Measurements from ENCODE around the gene HPSE2. TPM values are rescaled to one million over a fixed set of nuclear protein-coding genes. Genes with fewer than 3 reads are reported as not detected.
A peak's percentile ranks its signal among the peaks of the same experiment; 100 is the strongest.

Gene HPSE2
- total RNA-seq, 1 donor from 2014 or later, result 10.6 TPM

DNA sequence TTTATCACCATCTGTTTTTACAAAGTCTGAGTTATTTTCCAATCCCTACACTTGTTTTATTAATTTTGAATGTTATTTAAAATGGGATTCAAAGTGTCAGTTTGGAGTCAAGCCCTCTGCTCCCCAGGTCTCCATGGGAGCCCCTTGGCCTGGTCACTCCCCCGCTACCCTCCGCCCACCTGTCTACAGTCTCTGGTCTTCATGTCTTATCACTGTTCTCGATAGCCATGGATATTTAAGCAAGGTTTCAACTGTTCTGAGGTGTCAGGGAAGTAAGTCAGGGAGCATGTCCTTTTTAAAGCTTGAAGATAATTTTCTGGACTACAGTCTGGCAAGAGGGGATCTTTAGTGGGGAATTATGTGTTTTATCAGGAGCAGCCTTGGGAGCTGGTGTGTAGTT lies 769.8 kb downstream of the HPSE2 start:
- no peaks in the 10 kb centered on the region for H3K9me3 ChIP-seq
- intact Hi-C loops (cut with DNase I), result loop anchor here (10.0 kb wide), 1 partner anchor 779 kb away; no protein-coding TSS in a partner anchor
- H3K27me3 ChIP-seq, result no peaks in the 10 kb centered on the region
- no peak for DNase-seq (ENCODE audit: extremely low spot score in 2 of 2)
- H3K4me1 ChIP-seq, result peaks cover 19% of the 10 kb centered on the region
- H3K4me3 ChIP-seq, result no peak overlapping the region
- TF ChIP-seq, protein P1, sequence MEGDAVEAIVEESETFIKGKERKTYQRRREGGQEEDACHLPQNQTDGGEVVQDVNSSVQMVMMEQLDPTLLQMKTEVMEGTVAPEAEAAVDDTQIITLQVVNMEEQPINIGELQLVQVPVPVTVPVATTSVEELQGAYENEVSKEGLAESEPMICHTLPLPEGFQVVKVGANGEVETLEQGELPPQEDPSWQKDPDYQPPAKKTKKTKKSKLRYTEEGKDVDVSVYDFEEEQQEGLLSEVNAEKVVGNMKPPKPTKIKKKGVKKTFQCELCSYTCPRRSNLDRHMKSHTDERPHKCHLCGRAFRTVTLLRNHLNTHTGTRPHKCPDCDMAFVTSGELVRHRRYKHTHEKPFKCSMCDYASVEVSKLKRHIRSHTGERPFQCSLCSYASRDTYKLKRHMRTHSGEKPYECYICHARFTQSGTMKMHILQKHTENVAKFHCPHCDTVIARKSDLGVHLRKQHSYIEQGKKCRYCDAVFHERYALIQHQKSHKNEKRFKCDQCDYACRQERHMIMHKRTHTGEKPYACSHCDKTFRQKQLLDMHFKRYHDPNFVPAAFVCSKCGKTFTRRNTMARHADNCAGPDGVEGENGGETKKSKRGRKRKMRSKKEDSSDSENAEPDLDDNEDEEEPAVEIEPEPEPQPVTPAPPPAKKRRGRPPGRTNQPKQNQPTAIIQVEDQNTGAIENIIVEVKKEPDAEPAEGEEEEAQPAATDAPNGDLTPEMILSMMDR (IDR thresholded peaks at IDR 0.05), result no peak
- TF ChIP-seq POLR2A (IDR thresholded peaks at IDR 0.05) (no peak), POLR2AphosphoS5 (IDR thresholded peaks at IDR 0.05; ENCODE audit: insufficient read depth in 1 of 2, low read depth in 1 of 2) (no peak)
- H3K36me3 ChIP-seq, result no peaks in the 10 kb centered on the region
- no peak overlapping the region for H3K27ac ChIP-seq

- H3K4me1 ChIP-seq, result peaks cover 19% of the 10 kb centered on the region
- H3K9me3 ChIP-seq, result no peaks in the 10 kb centered on the region
- peak overlapping the region; percentile 10 for H3K27ac ChIP-seq
- intact Hi-C loops (cut with DNase I), result loop anchor here (10.0 kb wide), 1 partner anchor 781 kb away; no protein-coding TSS in a partner anchor
- no peak overlapping the region for H3K4me3 ChIP-seq
- H3K36me3 ChIP-seq, result no peaks in the 10 kb centered on the region
- DNase-seq (ENCODE audit: extremely low spot score in 2 of 2), result no peak
- TF ChIP-seq POLR2A (IDR thresholded peaks at IDR 0.05), result no peak
- TF ChIP-seq, protein P1 (IDR thresholded peaks at IDR 0.05), result no peak
- no peak for TF ChIP-seq POLR2AphosphoS5 (IDR thresholded peaks at IDR 0.05; ENCODE audit: insufficient read depth in 1 of 2, low read depth in 1 of 2)
- no peaks in the 10 kb centered on the region for H3K27me3 ChIP-seq
Measured at GRCh38 chr10:98463976-98464754, 771.5 kb downstream of the HPSE2 start.

DNA sequence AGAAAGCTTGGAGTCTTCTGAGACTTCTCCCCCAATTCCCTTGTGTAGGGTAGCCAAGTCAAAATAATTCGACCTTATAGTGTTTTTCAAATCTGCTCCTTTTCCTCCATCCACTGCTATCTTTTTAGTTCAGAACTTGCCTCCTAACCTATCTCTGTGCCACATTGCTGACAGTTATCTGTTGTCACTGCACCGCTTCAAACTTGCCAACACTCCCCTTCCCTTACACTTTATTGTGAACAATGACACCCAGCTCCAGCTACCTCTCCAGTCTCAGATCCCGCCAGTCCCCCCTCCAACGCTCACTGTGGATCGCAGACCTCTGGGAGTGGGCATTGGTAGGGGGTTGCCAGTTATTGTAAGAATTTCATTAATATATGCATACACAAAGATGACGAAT lies 772.6 kb downstream of the HPSE2 start:
- H3K27ac ChIP-seq, result no peak overlapping the region
- no peaks in the 10 kb centered on the region for H3K36me3 ChIP-seq
- H3K4me1 ChIP-seq, result peaks cover 10% of the 10 kb centered on the region
- intact Hi-C loops (cut with DNase I), result loop anchor here (10.0 kb wide), 1 partner anchor 782 kb away; no protein-coding TSS in a partner anchor
- H3K9me3 ChIP-seq, result no peaks in the 10 kb centered on the region
- TF ChIP-seq POLR2A (IDR thresholded peaks at IDR 0.05) (no peak), POLR2AphosphoS5 (IDR thresholded peaks at IDR 0.05; ENCODE audit: insufficient read depth in 1 of 2, low read depth in 1 of 2) (no peak)
- TF ChIP-seq, protein P1 (IDR thresholded peaks at IDR 0.05), result no peak
- H3K27me3 ChIP-seq, result no peaks in the 10 kb centered on the region
- DNase-seq (ENCODE audit: extremely low spot score in 2 of 2), result no peak
- no peak overlapping the region for H3K4me3 ChIP-seq

GRCh38 chr10:98461500-98461842 lies 774.2 kb downstream of the HPSE2 start:
- TF ChIP-seq, protein P1 (IDR thresholded peaks at IDR 0.05), result no peak
- TF ChIP-seq POLR2A (IDR thresholded peaks at IDR 0.05) (no peak), POLR2AphosphoS5 (IDR thresholded peaks at IDR 0.05; ENCODE audit: insufficient read depth in 1 of 2, low read depth in 1 of 2) (no peak)
- Histone ChIP-seq H3K4me3 (no peak overlapping the region), H3K4me1 (no peaks in the 10 kb centered on the region), H3K36me3 (no peaks in the 10 kb centered on the region), H3K27ac (no peak overlapping the region), H3K9me3 (no peaks in the 10 kb centered on the region), H3K27me3 (no peaks in the 10 kb centered on the region)
- intact Hi-C loops (cut with DNase I), result loop anchor here (10.0 kb wide), 1 partner anchor 783 kb away; no protein-coding TSS in a partner anchor
- no peak for DNase-seq (ENCODE audit: extremely low spot score in 2 of 2)

Measured in vagina (tissue), 2 donors.